Measurements from ENCODE around the gene DCUN1D2.
A peak's percentile ranks its signal among the peaks of the same experiment; 100 is the strongest.

Gene DCUN1D2

GRCh38 chr13:113518076-113518803, 27.7 kb upstream of the DCUN1D2 start:
- DNase-seq, result no peak

DNA sequence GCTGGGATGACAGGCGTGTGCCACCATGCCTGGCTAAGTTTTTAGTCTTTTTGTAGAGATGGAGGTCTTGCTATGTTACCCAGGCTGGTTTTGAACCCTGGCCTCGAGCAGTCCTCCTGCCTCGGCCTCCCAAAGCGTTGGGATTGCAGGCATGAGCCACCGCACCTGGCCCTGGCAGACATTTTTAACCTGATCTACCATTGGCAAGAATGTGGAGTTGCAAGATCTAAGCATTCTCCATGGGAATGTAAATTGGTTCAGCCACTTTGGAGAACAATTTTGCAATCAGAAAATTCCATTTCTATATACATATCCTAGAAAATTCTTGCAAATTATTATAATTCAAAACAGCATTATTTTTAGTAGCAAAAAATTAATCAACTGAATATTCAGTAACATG, 24.3 kb upstream of the DCUN1D2 start:
- DNase-seq, result no peak

DNA sequence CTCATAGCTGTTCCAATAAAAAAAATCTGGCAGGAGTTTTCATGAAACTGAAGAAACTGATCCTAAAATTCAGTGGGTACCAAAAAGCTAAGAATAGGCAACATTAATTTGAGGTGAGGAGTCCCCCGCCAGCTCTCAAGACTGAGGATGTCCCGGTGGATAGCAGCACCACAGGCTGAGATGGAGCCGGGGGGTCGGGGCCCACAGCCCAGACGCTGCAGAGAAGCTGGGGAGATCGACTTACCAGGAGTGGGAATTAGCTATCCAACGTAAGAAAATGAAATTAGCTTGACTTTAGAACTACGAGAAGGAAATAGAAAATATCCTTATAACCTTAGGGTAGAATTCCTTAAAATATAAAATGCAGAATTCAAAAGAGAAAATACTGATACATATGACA, 23.2 kb upstream of the DCUN1D2 start:
- no peak for DNase-seq

- no peak for DNase-seq
Observed at GRCh38 chr13:113511361-113511760, 20.9 kb upstream of the DCUN1D2 start.

DNA sequence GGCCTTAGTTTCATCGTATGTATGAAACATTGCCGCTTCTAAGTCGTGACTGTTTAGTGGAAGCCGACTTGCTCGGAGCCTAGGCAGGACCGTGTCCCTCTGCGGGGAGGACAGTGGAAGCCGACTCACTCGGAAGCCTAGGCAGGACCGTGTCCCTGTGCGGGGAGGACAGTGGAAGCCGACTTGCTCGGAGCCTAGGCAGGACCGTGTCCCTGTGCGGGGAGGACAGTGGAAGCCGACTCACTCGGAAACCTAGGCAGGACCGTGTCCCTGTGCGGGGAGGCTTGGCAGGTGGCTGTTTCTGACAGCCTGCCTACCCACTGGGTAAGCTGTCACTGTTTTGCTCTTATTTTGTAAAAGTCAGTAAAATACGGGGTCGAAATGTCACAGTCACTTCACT, 20.4 kb upstream of the DCUN1D2 start:
- DNase-seq, result no peak

DNA sequence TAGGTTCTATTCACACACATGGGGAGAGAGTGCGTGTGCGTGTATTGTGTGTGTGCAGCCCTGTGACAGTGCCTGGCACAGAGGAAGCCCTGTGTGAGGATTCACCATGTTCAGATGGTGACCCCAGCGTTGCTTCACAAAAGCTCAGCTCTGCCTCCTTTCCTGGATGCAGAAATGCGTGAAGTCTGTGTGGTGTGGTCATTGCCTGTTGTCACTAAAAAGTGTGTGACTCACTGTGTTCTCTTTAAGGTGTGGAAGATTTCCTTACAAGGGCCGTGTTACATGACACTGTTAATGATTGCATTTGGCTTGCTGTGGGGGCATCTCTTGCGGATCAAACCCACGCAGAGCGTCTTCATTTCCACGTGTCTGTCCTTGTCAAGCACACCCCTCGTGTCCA, 19.5 kb upstream of the DCUN1D2 start:
- no peak for DNase-seq

DNA sequence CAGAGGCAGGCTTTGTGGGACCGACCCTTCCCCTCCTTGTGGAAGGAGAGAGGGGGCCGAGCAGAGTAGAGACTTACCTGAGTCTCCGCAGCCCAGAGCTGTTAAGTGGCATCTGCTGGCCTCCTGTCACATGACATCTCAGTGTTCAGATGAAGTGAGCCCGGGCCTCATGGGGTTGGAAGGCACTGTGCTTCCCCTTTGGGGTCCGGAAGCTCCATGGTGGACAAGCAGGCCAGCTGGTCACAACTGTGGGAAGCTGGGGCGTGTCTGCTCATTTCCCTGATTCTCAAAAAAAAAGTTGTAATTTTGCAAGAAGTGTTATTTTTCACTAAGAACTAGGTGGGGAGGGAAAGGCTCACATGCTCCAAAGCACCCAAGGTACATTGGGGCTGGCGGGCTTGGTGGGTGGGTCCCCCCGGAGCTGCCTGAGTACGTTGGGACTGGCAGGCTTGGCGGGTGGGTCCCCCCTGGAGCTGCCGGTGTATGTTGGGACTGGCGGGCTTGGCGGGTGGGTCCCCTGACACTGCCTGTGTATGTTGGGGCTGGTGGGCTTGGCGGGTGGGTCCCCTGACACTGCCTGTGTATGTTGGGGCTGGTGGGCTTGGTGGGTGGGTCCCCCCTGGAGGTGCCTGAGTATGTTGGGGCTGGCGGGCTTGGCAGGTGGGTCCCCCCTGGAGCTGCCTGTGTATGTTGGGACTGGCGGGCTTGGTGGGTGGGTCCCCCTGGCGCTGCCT, 18.2 kb upstream of the DCUN1D2 start:
- DNase-seq, result no peak

DNA sequence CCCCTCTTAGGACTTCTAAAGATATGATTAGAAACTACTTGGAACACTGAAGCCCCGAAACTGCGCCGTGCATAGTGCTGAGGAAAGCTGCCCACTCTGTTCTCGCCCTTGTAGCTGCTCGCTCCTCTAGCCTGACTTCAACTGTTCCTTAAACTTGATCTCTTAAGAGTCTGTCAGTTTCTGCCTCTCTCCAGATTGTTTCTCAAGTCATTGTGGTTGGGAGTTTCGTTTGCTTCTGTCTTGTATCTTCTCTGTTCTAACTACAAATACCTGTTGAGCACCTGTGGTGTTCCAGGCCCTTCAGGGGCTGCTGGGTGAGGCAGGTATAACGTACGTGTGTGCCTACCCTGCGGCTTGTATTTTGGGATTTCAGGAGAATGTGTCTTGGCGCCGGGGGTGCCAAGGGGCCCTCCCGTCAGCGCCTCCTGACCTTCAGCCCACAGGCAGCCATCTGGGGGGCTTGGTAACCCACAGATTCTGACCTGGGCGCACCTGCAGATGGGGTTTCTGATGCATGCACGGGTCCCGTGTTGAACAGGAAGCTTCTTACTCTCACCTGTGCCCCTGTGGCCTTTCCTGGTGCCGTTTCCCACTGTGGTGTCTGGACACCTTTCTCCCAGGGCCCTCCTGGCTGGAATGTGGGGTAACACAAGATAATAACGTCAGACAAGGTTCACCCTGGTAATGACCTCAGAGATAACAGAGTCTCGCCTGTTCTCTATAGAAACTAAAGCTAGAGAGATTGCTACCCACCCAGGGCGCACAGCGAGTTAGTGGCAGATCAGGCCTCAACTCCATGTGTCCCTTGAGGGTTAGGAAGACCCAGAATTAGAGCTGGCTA, 17.2 kb upstream of the DCUN1D2 start:
- no peak for DNase-seq

GRCh38 chr13:113506871-113507388, 16.4 kb upstream of the DCUN1D2 start:
- no peak for DNase-seq

DNA sequence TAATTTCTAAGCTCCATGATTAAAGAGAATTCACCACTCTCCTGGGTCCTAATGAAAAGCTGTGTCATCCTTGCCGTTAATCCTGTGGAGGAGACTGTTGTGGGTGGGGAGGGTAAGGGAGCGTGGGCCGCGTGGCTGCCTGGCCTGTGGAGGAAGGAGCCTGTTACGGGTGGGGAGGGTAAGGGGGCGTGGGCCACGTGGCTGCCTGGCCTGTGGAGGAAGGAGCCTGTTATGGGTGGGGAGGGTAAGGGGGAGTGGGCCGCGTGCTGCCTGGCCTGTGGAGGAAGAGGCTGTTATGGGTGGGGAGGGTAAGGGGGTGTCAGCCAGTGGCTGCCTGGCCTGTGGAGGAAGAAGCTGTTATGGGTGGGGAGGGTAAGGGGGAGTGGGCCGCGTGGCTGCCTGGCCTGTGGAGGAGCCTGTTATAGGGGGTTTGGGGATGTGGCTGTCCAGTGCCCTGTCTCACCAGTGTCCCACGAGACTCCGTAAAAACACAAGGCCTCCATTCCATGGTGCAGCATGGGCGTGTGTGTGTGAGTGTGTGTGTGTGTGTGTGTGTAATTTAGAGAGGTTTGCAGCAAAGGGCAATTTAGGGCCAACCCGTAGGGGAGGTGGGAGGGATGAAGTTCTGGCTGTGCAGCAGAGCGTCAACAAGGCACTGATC, 15.6 kb upstream of the DCUN1D2 start:
- no peak for DNase-seq

DNA sequence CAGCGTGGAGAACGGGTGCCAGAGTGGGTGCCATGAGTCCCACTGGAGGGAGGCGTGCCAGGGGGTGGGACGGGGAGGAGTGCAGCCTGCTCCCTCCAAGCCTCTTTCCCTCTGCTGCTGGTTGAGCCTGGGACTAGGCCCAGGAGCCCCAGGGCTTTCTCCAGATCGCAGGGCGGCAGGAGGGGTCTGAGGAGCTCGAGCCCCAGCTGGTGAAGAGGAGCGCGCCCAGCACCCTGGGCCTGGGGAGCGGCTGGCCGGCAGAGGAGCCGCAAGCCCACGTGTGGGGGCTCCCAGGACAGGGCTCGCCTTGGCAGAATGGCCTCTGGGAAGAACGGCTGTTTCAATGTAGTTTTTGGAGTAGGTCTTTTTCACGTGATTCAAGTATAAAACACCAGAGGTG, 12.2 kb upstream of the DCUN1D2 start:
- DNase-seq, result no peak

GRCh38 chr13:113500530-113501265, 10.2 kb upstream of the DCUN1D2 start:
- no peak for DNase-seq

- no peak for DNase-seq
Observed at GRCh38 chr13:113499936-113500335, 9.4 kb upstream of the DCUN1D2 start.

DNA sequence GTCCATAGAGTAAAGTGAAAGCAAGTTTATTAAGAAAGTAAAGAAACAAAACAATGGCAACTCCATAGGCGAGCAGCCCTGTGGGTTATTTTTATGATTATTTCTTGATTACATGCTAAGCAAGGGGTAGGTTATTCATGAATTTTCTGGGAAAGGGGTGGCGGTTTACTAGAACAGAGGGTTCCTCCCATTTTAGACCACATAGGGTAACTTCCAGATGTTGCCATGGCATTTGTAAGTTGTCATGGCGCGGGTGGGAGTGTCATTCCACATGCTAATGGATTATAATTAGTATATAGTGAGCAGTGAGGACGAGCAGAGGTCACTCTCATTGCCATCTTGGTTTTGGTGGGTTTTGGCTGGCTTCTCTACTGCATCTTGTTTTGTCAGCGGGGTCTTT, 8.4 kb upstream of the DCUN1D2 start:
- no peak for DNase-seq

DNA sequence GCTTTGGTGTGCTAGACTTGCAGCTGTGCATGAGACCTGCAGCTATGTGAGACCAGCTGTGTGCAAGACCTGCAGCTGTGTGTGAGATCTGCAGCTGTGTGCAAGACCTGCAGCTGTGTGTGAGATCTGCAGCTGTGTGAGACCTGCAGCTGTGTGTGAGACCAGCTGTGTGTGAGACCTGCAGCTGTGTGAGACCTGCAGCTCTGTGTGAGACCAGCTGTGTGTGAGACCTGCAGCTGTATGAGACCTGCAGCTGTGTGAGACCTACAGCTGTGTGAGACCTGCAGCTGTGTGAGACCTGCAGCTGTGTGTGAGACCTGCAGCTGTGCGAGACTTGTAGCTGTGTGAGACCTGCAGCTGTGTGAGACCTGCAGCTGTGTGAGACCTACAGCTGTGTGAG, 6.7 kb upstream of the DCUN1D2 start:
- DNase-seq, result no peak

- DNase-seq, result no peak
Observed at GRCh38 chr13:113495494-113496210, 5.1 kb upstream of the DCUN1D2 start.

DNA sequence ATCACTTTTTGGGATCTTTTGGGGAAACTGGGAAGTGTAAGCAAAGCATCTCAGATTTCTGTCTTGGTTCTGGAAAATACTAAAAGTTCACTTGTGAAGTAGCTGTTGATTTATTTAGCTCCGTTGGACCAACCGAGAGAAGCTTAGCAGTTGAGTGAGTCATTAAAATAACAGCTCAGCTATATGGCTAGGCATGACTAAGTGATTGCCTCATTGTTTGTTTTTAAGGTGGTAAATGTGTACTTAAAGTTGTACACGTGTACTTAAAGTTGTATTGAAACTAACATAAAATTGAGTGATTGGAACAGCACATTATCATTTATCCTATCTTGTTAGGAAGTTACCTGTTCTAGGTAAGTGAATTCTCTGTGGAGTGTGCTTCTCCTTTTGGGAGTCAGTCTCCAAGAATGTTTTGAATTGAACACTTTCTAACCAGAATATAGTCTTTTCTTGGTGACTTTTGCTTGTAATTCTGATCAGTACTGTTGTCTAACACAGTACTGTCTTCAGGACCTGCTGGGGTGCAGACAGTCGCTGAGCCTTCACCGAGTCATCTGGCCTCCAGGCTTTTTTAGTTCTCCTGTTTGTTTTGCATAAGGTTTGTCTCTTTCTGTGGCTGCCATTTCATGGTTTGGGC, 2.9 kb upstream of the DCUN1D2 start:
- no peak for DNase-seq

DNA sequence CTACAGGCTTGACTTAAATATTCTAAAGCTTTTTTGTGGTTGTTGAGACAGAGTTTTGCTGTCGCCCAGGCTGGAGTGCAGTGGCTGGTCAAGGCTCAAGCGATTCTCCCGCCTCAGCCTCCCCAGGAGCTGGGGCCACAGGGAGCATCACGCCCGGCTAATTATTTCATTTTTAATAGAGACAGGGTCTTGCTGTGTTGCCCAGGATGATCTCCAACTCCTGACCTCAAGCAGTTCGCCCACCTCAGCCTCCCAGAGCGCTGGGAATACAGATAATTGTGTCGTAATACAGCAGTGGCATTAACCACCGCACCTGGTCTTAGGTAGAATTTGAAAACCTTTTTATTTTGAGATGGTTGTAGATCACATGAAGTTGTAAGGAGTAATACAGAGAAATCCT, 1.5 kb upstream of the DCUN1D2 start:
- DNase-seq, result no peak

GRCh38 chr13:113491418-113491883, 940 bp upstream of the DCUN1D2 start:
- no peak for DNase-seq

GRCh38 chr13:113489549-113490495, 689 bp downstream of the DCUN1D2 start:
- DNase-seq, result peak in 4 of 6 experiments; percentile 13 to 49 (median 32)

Data from stimulated activated naive CD4-positive, alpha-beta T cell (primary cell).